ENCODE results near the gene GHR.

Gene GHR

GRCh38 chr5:42423285-42424165, at the start of gene GHR:
Gene GHR (plus strand): TSS chr5:42423439. CDS start chr5:42565875, 142,436 bp downstream.
- peak; percentile 21 to 88 (median 71) for DNase-seq

GRCh38 chr5:42374679-42375273, 48.5 kb upstream of the GHR start:
- no peak for DNase-seq

GRCh38 chr5:42377496-42377895, 45.7 kb upstream of the GHR start:
- no peak for DNase-seq

GRCh38 chr5:42381973-42382372, 41.3 kb upstream of the GHR start:
- no peak for DNase-seq

- no peak for DNase-seq
These were observed 35.7 kb upstream of the GHR start for GRCh38 chr5:42387563-42387962.

- DNase-seq, result no peak
These were observed 33.1 kb upstream of the GHR start for GRCh38 chr5:42390115-42390514.

GRCh38 chr5:42392917-42393316, 30.3 kb upstream of the GHR start:
- DNase-seq, result no peak

- no peak for DNase-seq
These were observed 27.1 kb upstream of the GHR start for GRCh38 chr5:42396111-42396510.

GRCh38 chr5:42397267-42397666, 26.0 kb upstream of the GHR start:
- DNase-seq, result no peak

- DNase-seq, result no peak
These were observed 23.5 kb upstream of the GHR start for GRCh38 chr5:42399702-42400101.

GRCh38 chr5:42400474-42400873, 22.8 kb upstream of the GHR start:
- DNase-seq, result no peak

- no peak for DNase-seq
These were observed 20.0 kb upstream of the GHR start for GRCh38 chr5:42403236-42403635.

- DNase-seq, result no peak
These were observed 18.9 kb upstream of the GHR start for GRCh38 chr5:42404366-42404765.

GRCh38 chr5:42419294-42419693, 3.9 kb upstream of the GHR start:
- DNase-seq, result no peak

GRCh38 chr5:42422656-42423280, 471 bp upstream of the GHR start:
- DNase-seq, result no peak

- no peak for DNase-seq
These were observed 2.8 kb downstream of the GHR start for GRCh38 chr5:42426016-42426415.

GRCh38 chr5:42429694-42430093, 6.5 kb downstream of the GHR start:
- no peak for DNase-seq

GRCh38 chr5:42434047-42434724, 10.9 kb downstream of the GHR start:
- no peak for DNase-seq

- DNase-seq, result no peak
These were observed 12.8 kb downstream of the GHR start for GRCh38 chr5:42436051-42436450.

- no peak for DNase-seq
These were observed 31.2 kb downstream of the GHR start for GRCh38 chr5:42454216-42454995.

GRCh38 chr5:42461033-42461432, 37.8 kb downstream of the GHR start:
- DNase-seq, result no peak

Measured in hypothalamus (tissue), 51 donors.